Measurements from ENCODE around the gene SLC25A1. TPM values are rescaled to one million over a fixed set of nuclear protein-coding genes. Genes with fewer than 3 reads are reported as not detected.

The SLC25A1 gene
- total RNA-seq, 1 donor from 2014 or later = 61.9 TPM

GRCh38 chr22:19139974-19140373 lies 38.6 kb downstream of the SLC25A1 start:
- DNase-seq (ENCODE audit: low read depth in 2 of 2) = no peak

DNA sequence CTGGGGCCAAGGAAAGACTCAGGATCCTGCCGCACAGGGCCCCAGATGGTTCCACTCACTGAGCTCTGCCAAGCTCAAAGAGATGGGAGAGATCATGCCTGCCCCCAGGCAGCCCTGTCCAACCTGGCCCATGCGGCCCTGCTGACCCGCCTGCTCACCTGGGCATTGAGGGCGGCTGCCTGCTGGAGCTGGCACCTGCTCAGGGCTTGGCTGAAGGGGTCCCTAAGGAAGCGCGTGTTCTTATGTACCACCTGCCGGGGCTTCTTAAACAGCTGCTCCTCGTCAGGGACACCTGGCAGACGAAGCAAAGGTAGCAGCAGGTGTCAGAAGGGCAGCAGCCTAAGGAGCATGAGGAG lies 39.6 kb downstream of the SLC25A1 start:
- DNase-seq (ENCODE audit: low read depth in 2 of 2) = no peak

- no peak for DNase-seq (ENCODE audit: low read depth in 2 of 2)
Measured at GRCh38 chr22:19138217-19139000, 40.1 kb downstream of the SLC25A1 start.

DNA sequence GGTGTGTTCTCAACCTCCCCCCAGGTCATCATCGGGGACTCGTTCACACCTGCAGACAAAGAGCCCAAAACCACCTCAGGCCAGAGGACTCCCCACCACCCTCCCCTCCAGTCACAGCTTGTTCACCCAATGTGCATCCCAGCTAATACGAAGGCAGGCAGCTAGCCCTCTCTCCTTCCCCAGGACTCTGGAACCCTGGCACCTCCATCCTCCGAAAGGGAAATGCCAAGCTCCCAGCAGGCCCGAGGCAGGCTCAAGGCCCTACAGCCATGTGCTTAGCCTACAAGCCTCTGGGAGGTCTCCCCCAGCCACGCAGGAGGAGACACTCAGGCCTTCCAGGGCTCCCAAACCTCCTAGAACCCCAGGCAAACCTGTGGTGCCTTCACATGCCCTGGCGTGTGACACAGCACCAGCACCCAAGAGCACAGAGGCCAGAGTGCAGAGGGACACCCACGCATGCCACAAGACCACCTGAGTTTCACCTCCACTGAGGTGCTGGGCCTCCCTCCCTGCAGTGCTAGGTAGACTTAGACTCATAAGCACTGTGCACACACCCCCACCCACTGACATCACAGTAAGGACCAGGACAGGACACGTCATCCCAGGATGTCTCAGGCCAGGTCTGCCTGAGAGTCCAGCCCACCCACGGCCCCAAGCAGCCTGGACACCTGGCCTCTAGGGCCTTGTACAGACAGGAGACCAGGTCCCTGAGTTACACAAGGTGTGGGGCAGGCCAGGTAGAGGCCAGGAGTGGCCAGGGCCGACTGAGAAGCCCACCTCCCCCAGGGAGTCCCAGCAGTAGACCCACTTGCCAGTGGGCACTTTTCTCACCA lies 40.9 kb downstream of the SLC25A1 start:
- no peak for DNase-seq (ENCODE audit: low read depth in 2 of 2)

DNA sequence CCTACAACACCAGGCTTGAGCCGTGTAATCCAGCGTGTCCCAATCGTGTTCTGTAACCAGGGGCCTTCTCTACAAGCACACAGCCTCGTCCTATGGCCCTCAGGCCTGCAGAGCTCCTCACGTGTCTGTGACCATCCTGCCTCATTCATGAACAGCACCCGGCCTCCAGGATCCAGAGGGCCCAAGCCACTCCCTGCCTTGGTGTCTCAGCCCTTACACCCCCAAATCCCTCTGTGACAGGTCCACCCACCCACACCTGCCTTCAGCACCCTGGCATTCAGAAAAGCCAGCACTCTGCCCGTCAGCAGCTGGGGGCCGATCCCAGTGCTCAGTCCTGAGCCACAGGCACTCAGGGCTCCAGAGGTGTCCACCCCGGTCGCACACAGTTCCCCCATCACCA lies 41.6 kb downstream of the SLC25A1 start:
- no peak for DNase-seq (ENCODE audit: low read depth in 2 of 2)

DNA sequence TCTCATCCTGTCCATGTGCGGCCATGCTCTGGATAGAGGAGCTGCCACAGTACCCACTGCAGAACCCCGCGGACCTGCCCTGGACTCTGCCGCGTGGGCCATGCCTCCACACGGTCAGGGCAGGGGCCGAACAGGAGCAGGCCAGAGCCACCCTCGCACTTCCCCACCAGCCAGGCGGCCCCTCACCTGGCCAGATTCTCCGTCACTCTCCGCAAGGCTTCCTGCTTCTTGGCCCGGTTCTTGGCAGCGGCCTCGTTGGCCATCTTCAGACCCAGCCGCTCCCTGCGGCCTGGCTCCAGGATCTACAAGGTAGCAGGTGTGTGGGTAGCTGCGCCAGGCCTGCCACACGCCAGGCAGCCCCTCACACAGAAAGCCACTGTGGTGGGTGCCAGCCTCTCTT lies 43.7 kb downstream of the SLC25A1 start:
- DNase-seq (ENCODE audit: low read depth in 2 of 2) = no peak

DNA sequence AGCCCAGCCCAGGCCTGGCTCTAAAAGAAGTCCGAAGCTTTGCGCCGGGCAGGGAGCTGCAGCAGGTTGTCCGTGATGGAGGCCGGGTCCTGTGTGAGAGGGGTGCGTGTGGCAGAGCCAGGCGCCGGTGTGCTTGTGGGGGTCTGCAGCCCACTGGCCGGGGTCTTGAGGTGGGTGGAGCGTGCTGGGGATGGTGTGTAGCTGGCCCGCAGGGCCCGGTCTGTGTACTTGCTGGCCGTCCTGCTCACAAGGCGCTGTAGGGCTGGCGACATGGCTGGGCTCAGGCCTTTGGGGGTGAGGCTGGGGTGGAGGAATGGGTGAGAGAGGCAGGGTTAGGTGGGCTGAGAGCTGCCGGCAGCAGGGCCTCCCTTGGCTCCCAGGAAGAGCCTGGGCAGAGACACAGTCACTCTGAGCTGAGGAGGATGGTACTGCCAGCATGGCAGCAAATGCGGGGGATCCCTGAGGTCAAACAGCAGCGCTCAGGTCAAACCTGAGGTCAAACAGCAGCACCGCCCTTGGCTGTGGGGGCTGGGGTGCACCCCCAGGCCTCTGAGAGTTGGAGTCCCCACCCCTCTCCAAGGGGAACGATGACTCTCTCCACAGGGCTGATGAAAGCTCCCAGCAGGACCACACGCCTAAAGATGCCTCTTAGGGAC lies 44.2 kb downstream of the SLC25A1 start:
- DNase-seq (ENCODE audit: low read depth in 2 of 2) = no peak

GRCh38 chr22:19133561-19133960 lies 45.0 kb downstream of the SLC25A1 start:
- no peak for DNase-seq (ENCODE audit: low read depth in 2 of 2)

GRCh38 chr22:19132693-19133400 lies 45.7 kb downstream of the SLC25A1 start:
- DNase-seq (ENCODE audit: low read depth in 2 of 2) = no peak

- no peak for DNase-seq (ENCODE audit: low read depth in 2 of 2)
Measured at GRCh38 chr22:19132153-19132552, 46.4 kb downstream of the SLC25A1 start.

DNA sequence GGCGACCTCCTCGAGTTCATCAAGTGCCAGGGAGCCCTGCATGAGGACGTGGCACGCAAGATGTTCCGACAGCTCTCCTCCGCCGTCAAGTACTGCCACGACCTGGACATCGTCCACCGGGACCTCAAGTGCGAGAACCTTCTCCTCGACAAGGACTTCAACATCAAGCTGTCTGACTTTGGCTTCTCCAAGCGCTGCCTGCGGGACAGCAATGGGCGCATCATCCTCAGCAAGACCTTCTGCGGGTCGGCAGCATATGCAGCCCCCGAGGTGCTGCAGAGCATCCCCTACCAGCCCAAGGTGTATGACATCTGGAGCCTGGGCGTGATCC lies 46.9 kb downstream of the SLC25A1 start:
- DNase-seq (ENCODE audit: low read depth in 2 of 2) = no peak

GRCh38 chr22:19130959-19131684 lies 47.4 kb downstream of the SLC25A1 start, which contains the start of gene TSSK2:
TSSK2 (plus strand) TSS chr22:19131308; CDS start chr22:19131400, 92 bp downstream.
- DNase-seq (ENCODE audit: low read depth in 2 of 2) = no peak

GRCh38 chr22:19129871-19130270 lies 48.7 kb downstream of the SLC25A1 start:
- DNase-seq (ENCODE audit: low read depth in 2 of 2) = no peak

DNA sequence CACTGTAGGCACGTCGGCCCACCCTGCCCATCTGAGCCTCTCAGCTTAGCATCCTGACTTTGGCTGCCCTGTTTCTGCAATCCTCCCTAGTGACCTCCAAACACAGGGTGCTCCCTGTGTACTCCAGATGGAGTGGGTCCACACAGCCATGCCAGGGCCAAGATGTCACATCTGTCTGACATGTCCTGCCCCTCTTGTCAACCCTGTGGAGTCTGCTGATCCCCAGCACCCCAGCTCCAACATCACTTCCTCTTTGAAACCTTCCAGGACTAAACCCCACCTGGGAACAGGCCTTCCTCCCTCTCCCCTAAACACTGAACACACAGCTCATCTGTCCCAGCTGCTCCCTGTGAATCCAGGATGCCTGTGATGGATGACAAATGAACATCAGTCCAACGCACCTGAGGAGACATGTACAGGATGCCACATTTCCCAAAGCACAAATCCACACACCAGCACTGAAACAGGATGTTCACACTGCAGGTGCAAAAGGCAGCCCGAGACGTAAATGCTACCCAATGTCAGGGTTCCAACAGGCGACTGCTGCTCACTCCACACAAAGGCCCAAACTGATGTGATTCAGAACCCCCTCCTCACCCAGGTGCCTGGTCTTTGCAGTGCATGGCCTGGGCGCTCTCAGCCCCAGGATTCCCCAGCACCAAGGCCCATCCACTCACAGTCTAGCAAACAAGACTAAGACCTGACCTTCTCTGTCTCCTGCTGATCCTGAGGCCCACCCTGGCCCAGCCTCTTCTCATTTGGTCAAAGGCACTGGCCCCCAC lies 49.4 kb downstream of the SLC25A1 start:
- DNase-seq (ENCODE audit: low read depth in 2 of 2) = no peak

DNA sequence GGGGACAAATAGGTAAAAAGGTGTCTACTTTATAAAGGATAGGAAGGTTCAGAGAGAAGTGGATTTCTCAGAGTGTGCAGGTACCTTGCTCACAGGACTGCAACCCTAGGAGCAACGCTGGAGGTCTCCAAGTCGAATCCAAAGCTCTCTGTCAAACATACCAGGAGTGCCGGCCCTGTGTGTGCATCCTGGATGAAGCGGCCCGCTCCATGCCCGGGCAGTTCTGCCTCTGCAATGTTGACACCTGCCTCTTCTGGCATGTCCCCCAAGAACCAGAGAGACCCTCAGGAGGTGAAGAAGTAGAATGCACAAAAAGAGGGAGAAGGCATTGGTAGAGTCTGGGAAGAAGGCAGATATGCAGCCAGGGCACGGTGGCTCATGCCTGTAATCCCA lies 50.5 kb downstream of the SLC25A1 start:
- DNase-seq (ENCODE audit: low read depth in 2 of 2) = no peak

- DNase-seq (ENCODE audit: low read depth in 2 of 2) = no peak
Measured at GRCh38 chr22:19127329-19128008, 51.1 kb downstream of the SLC25A1 start.

DNA sequence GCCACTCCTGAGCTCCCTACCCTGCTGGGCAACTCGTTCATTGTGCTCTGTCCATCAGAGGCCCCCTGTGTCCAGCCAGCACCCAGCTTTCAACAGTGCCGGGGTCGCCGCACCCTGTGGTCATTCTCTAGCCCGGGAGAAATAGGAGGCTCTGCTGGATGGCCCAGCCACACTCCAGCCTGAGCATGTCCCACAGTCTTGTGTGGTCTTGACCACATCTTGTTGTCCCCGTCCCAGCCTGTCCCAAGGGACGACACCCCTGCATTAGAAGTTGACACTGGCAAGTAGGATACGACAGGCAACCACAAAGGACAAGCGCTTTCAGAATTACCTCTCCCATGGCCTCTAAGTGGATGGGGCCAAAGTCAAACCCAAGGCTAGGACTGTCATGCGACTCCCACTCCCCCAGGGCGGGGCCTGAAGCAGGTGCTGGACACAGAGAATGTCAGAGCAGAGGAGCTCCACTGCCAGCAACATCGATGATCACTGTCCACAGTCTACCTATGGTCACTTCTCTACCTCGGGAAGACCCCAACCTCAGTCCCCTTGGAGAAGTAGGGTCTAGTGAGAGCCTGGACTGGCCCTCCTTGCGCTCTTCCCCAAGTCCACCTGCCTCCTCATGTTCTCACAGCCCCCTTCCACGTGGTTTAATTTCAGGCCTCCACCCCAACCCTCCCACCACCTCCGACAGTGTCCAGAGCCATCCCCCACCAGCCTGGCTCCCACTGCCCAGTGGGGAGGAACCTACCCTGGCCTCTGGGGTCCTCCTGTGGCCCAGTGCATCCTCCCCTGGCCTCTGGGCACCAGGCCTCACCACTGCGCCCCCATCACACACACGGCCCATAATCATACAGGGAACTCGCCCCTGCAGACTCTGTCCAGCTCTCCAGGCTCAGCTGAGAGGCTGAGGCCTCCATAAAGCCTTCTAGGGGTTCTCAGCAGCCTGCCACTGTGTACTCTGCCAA lies 51.9 kb downstream of the SLC25A1 start:
- DNase-seq (ENCODE audit: low read depth in 2 of 2) = no peak

Measured in lung microvascular endothelial cell (primary cell).